GM19099 (cell line): ENCODE data around the gene TSPAN5.

Experiments
- POLR2A ChIP-seq: IDR thresholded peaks from 3 replicates; pipeline ENCODE4 v1.6.1; 2011; ENCODE audit warnings: low read depth; ENCODE audit not compliant: insufficient read length; ENCODE audit errors: extremely low read depth

TSPAN5 gene

GRCh38 chr4:98658287-98659105, at the start of gene TSPAN5:
Gene TSPAN5 (minus strand): TSS chr4:98658611.
- TF ChIP-seq POLR2A: no peak

- TF ChIP-seq POLR2A: no peak
Observed at GRCh38 chr4:98706935-98707334, 48.5 kb upstream of the TSPAN5 start.

GRCh38 chr4:98706200-98706813, 47.9 kb upstream of the TSPAN5 start:
- TF ChIP-seq POLR2A: no peak

GRCh38 chr4:98700656-98701055, 42.2 kb upstream of the TSPAN5 start:
- no peak for TF ChIP-seq POLR2A

GRCh38 chr4:98694076-98694475, 35.7 kb upstream of the TSPAN5 start:
- no peak for TF ChIP-seq POLR2A

GRCh38 chr4:98692411-98692810, 34.0 kb upstream of the TSPAN5 start:
- TF ChIP-seq POLR2A: no peak

GRCh38 chr4:98691588-98691987, 33.2 kb upstream of the TSPAN5 start:
- TF ChIP-seq POLR2A: no peak

- no peak for TF ChIP-seq POLR2A
Observed at GRCh38 chr4:98689507-98690174, 31.2 kb upstream of the TSPAN5 start.

GRCh38 chr4:98688411-98689290, 30.2 kb upstream of the TSPAN5 start:
- no peak for TF ChIP-seq POLR2A

GRCh38 chr4:98687876-98688275, 29.5 kb upstream of the TSPAN5 start:
- TF ChIP-seq POLR2A: no peak

GRCh38 chr4:98686847-98687246, 28.4 kb upstream of the TSPAN5 start:
- TF ChIP-seq POLR2A: no peak

- TF ChIP-seq POLR2A: no peak
Observed at GRCh38 chr4:98686043-98686707, 27.8 kb upstream of the TSPAN5 start.

GRCh38 chr4:98685225-98686042, 27.0 kb upstream of the TSPAN5 start:
- no peak for TF ChIP-seq POLR2A

GRCh38 chr4:98682719-98683118, 24.3 kb upstream of the TSPAN5 start:
- no peak for TF ChIP-seq POLR2A

- no peak for TF ChIP-seq POLR2A
Observed at GRCh38 chr4:98680806-98681205, 22.4 kb upstream of the TSPAN5 start.
